Activated CD4-positive, alpha-beta T cell treated with anti-CD3 and anti-CD28 coated beads, Interleukin-10, Interleukin-2, amounts not matched to agents 100 ng/mL and 50 ng/mL, durations not matched to agents 16 hours and 8 hours (primary cell): ENCODE measurements around the gene FGFR2.
"Not testable (repeated sequence)": the region's sequence is repeated elsewhere in the genome, so short reads cannot be mapped to it uniquely, and the experiment has no call there.

Experiments
- DNase-seq: peaks from one replicate; pipeline ENCODE4 v3.0.0-alpha.2; 2020

Gene FGFR2

GRCh38 chr10:121520526-121520925, 77.7 kb downstream of the FGFR2 start:
- not testable (repeated sequence) for DNase-seq

DNA sequence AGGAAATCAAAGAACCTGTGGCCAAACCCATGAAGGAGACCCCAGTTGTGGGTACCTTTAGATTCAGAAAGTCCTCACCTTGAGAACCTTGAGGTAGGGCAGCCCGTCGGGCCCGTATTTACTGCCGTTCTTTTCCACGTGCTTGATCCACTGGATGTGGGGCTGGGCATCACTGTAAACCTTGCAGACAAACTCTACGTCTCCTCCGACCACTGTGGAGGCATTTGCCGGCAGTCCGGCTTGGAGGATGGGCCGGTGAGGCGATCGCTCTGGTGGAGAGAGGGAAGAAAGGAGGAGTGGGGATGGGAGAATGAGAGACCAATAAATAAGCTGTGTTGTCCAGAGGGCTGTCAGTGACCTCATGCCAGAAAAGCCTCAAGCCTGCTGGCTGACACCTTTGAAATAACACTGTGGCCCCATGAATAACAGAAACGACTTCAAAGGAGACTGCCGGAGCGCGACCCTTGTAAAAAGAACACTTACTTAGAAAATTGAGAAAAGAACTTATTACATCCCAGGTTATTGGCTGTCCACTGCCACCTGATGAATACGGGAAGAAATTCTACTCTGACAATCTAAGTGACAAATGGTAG, 78.2 kb downstream of the FGFR2 start:
- no peak for DNase-seq

DNA sequence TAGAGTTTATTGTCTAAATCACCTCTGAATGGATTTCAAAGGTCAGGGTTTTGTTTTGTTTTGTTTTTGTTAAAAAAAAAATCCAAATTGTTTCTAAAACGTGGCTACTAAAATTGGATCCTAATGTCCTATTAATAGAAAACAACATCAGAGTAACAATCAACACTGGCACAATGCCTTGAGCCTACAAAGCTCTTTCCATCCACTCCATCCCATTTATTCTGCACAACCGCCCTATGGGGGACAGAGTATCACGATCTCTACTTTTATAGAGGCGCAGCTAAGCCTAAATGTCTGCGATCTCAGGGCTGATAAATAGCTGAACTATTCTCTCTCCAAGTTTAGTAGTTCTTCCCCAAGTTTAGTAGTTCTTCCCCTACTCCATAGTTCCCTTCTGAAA, 78.8 kb downstream of the FGFR2 start:
- DNase-seq, result no peak

DNA sequence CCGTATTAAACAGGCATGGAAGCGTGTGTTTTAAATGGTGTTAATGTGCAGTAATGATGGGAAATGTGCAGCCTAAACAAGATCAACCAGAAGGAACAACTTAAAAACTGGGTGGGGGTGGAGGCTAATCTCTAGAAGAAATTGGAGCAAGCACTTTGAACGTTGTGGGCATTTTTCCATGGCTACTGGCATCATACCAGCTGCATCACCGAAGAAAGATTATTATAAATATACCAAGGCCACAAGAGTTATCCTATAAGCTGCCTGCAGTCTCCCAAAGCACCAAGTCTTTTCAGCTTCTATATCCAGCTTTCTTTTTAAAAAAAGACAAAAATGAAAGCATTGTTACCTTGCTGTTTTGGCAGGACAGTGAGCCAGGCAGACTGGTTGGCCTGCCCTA, 79.9 kb downstream of the FGFR2 start:
- no peak for DNase-seq

GRCh38 chr10:121516093-121516865, 82.0 kb downstream of the FGFR2 start:
- peak; percentile 57 for DNase-seq

GRCh38 chr10:121514141-121514865, 83.9 kb downstream of the FGFR2 start:
- DNase-seq, result no peak

GRCh38 chr10:121511943-121512342, 86.3 kb downstream of the FGFR2 start:
- DNase-seq, result no peak

DNA sequence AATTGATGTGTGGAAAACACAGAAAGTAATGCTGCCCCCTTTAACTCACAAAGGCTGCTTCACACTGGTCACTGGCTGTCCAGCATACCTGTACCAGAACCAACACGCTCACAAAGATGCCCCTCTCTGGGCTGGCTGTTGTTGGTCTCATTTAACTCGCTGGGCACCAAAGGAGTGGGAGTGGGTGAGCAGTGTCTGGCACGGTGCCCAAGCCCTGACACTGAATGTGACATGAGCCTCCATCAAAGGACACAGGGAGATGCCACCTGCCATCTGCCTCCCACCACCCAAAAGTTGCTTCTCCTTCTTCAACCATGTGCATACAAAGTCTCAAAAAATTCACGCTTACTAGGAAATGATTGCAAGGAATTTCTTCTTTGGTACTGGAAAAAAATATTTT, 86.8 kb downstream of the FGFR2 start:
- no peak for DNase-seq

- no peak for DNase-seq
Observed at GRCh38 chr10:121510201-121510771, 88.0 kb downstream of the FGFR2 start.

DNA sequence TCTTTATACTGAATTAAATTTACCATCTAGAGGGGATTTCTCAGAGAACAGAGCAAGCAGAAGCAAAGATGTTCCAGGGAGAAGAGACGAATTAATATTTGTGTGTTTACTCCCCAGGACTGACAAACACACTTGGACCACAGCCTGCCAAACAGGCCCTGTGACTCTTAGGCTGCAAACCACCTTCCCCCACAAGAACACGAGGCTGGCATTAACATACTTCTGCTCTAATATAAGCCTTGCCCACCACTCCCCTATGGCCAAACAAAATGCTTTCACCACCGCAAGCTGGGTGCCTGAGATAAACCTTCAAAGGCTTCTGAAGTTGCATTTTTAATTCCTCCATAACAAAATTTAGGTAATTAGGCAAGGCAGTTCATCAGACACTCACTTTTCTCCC, 88.4 kb downstream of the FGFR2 start:
- no peak for DNase-seq

- DNase-seq, result no peak
Observed at GRCh38 chr10:121509112-121509511, 89.1 kb downstream of the FGFR2 start.

- DNase-seq, result no peak
Observed at GRCh38 chr10:121503587-121504051, 94.6 kb downstream of the FGFR2 start.

GRCh38 chr10:121501796-121502195, 96.4 kb downstream of the FGFR2 start:
- DNase-seq, result no peak

- DNase-seq, result no peak
Observed at GRCh38 chr10:121500701-121501332, 97.4 kb downstream of the FGFR2 start.

DNA sequence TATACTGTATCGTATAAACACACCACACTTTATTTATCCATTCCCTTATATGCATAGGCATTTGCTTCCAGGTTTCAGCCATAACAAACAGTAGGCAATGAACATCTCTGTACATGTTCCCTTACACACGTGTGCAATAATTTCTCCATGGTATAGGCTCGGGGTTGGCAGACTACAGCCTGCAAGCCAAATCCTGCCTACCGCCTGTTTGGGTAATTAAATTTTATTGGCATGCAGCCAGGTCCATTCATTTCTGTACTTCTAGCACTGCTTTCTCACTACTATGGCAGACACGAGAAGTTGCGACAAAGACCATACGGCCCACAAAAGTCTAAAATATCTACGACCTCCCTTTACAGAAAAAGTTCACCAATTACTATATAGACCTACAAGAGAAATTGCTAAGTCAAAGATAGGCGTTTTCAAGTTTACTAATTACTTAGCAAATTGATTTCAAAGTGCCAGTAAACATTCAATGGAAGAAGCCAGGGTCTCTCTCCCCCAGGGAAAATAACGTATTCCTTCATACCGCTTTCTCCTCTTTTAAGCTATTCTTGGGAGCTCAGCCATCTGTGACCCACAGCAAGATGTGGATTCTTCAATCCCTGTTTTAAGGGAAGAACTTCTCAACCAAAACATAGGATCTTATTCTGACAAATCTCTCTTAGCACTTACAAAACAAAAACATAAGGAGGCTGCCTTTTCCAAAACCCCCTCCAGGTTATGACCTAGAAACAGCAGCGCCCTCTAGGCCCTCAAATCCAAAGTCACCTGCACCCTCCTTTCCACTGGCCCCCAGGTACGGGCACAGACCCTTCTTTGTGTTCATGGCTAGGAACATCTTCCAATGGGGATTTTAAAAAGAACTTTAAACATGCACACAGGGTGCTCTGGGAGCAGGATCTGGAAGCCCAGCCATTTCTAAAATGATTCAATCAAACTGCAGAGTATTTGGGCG, 100.5 kb downstream of the FGFR2 start:
- no peak for DNase-seq

DNA sequence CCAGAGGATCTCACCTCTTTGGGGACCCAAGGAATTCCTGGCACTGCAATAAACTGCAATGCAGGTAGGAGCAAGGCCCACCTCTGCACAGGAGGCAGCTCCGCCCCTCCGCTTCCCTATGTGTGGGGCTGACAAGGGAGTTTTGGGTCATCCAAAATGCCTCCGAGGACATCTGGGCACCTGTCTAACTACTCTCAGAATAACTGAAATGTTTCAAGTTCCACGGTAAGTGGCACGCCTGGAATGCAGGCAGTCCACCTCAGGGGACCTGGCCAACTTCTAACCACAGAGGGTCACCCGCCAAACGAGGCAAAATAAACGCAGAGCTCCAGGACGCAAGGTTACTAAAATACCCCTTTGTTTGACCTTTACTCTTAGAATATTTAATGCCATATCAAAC, 102.5 kb downstream of the FGFR2 start:
- DNase-seq, result no peak

GRCh38 chr10:121494296-121494695, 103.9 kb downstream of the FGFR2 start:
- no peak for DNase-seq

GRCh38 chr10:121493521-121493920, 104.7 kb downstream of the FGFR2 start:
- no peak for DNase-seq

- DNase-seq, result no peak
Observed at GRCh38 chr10:121490871-121491519, 107.2 kb downstream of the FGFR2 start.

DNA sequence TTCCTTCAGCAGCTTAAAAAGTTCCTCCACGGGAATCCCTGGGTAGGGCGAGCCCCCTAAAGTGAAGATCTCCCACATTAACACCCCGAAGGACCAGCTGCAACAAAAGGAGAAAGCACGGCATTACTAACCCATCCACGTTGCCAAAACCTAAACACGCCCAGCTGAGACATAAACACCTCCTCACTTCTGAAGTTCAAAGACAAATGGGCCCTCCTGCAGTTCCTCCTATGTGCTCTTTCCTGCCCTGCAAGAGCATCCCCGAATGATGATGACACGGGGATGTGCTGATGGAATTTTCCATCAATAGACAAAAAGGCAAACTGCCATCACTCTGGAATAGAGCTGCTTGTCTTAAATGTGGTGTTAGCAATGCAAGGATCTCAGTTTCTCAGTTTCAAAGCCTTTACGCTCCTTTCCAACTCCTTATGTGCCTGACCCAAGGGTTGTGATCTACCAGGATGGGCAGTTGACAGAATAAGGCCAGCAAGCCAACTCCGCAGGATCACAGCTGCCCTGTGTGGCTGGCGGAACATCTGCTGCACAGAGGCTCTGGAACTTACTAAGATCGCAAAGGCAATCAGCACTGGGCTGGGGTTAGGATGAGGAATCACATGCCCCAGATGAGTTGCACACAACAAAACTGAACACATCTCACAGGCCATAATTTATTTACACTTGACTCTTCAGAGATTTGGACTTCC, 112.7 kb downstream of the FGFR2 start:
- no peak for DNase-seq

DNA sequence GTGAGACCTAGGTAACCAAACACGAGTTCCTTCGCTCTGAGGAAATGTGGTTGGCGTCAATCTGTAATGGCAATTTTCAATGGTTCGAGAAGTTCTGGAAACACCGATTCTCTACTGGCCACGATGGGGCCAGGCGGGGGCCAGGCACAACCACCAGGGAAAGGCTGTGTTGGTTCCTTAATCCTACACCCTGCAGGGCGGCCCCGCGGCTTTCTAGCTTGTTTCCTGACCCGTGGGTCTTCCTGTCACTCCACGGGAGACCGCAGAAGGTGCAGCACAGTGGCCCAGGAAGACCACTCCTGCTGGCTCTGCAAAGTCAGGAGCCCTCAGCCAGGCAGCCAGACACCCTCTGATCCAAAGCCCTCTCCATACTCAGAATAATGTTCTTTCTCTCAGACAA, 113.4 kb downstream of the FGFR2 start:
- DNase-seq, result no peak
